ENCODE measurements around the gene TRIM25. TPM values are rescaled to one million over a fixed set of nuclear protein-coding genes. Genes with fewer than 3 reads are reported as not detected.
A peak's percentile ranks its signal among the peaks of the same experiment; 100 is the strongest.

The TRIM25 gene
- total RNA-seq, 2 donors from 2014 or later = 32.2 to 40.6 TPM

GRCh38 chr17:56912105-56912999 is 1.5 kb downstream of the TRIM25 start:
- Histone ChIP-seq H3K4me3 (peak overlapping the region; percentile 88), H3K4me1 (ENCODE audit: control insufficient read depth in 1 of 2, low read depth in 2 of 2) (peaks cover 22 to 36% of the 10 kb centered on the region in 2 donors), H3K9me3 (no peaks in the 10 kb centered on the region), H3K36me3 (peaks cover 9% of the 10 kb centered on the region), H3K27ac (peak overlapping the region; percentile 41 to 84), H3K27me3 (replicated peaks; ENCODE audit: insufficient read depth) (no peaks in the 10 kb centered on the region)
- DNase-seq (ENCODE audit: low spot score) (no peak), ATAC-seq (ENCODE audit: insufficient number of reproducible peaks, low FRiP score, low read depth) (no peak)
- no peak for TF ChIP-seq CTCF (IDR thresholded peaks at IDR 0.05)

- peaks cover 17 to 30% of the 10 kb centered on the region in 2 donors for H3K4me1 ChIP-seq (ENCODE audit: control insufficient read depth in 1 of 2, low read depth in 2 of 2)
- no peak for ATAC-seq (ENCODE audit: insufficient number of reproducible peaks, low FRiP score, low read depth)
- H3K9me3 ChIP-seq = no peaks in the 10 kb centered on the region
- peak overlapping the region; percentile 10 to 63 for H3K27ac ChIP-seq
- peaks cover 19% of the 10 kb centered on the region for H3K36me3 ChIP-seq
- no peak for DNase-seq (ENCODE audit: low spot score)
- no peaks in the 10 kb centered on the region for H3K27me3 ChIP-seq (replicated peaks; ENCODE audit: insufficient read depth)
- peak overlapping the region; percentile 31 for H3K4me3 ChIP-seq
- TF ChIP-seq CTCF (IDR thresholded peaks at IDR 0.05) = no peak
These were observed 3.2 kb downstream of the TRIM25 start for GRCh38 chr17:56910509-56911235.

GRCh38 chr17:56909742-56910508 is 3.9 kb downstream of the TRIM25 start:
- DNase-seq (ENCODE audit: low spot score) (no peak), ATAC-seq (ENCODE audit: insufficient number of reproducible peaks, low FRiP score, low read depth) (no peak)
- peak overlapping the region; percentile 31 for H3K4me3 ChIP-seq
- no peaks in the 10 kb centered on the region for H3K27me3 ChIP-seq (replicated peaks; ENCODE audit: insufficient read depth)
- H3K4me1 ChIP-seq (ENCODE audit: control insufficient read depth in 1 of 2, low read depth in 2 of 2) = peaks cover 10 to 22% of the 10 kb centered on the region in 2 donors
- TF ChIP-seq CTCF (IDR thresholded peaks at IDR 0.05) = no peak
- peak overlapping the region in 1 of 2 donors; percentile 10 for H3K27ac ChIP-seq
- H3K36me3 ChIP-seq = peaks cover 19% of the 10 kb centered on the region
- H3K9me3 ChIP-seq = no peaks in the 10 kb centered on the region

GRCh38 chr17:56908001-56908542 is 5.8 kb downstream of the TRIM25 start:
- ATAC-seq (ENCODE audit: insufficient number of reproducible peaks, low FRiP score, low read depth) (no peak), DNase-seq (ENCODE audit: low spot score) (no peak)
- no peaks in the 10 kb centered on the region for H3K27me3 ChIP-seq (replicated peaks; ENCODE audit: insufficient read depth)
- TF ChIP-seq CTCF (IDR thresholded peaks at IDR 0.05) = no peak
- peaks cover 8 to 22% of the 10 kb centered on the region in 2 donors for H3K4me1 ChIP-seq (ENCODE audit: control insufficient read depth in 1 of 2, low read depth in 2 of 2)
- H3K36me3 ChIP-seq = peaks cover 33% of the 10 kb centered on the region
- no peaks in the 10 kb centered on the region for H3K9me3 ChIP-seq
- no peak overlapping the region for H3K4me3 ChIP-seq
- H3K27ac ChIP-seq = no peak overlapping the region

All from thoracic aorta (tissue), 2 donors.